ENCODE data around the gene RPH3AL.
"Not testable (repeated sequence)": the region's sequence is repeated elsewhere in the genome, so short reads cannot be mapped to it uniquely, and the experiment has no call there.

RPH3AL gene

DNA sequence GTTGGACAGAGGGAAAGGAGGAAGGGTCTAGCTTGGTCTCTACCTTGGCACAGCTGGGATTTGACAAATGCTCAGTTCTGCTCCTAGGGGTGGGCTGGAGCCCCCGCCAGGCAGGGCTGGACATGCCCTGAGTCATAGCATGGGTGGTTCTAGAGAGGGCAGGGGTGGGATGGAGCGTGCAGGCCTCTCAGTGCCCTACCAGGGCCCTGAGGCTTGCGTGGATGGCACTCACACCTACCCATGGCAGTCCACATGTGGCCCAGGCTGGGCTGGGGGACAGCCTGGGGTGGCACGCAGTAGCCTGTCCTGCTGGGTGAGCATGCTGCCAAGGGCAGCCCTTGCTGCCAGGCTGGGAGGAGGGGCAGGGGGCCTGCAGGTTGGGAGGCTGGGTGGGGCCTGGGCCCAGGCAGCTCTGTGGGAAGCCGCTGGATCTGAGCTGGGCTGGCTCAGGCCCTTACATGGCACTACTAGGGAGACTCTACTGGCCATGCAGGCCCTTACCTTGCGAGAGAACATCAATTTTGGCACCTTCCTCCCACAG is 182.4 kb downstream of the RPH3AL start:
- DNase-seq = no peak

DNA sequence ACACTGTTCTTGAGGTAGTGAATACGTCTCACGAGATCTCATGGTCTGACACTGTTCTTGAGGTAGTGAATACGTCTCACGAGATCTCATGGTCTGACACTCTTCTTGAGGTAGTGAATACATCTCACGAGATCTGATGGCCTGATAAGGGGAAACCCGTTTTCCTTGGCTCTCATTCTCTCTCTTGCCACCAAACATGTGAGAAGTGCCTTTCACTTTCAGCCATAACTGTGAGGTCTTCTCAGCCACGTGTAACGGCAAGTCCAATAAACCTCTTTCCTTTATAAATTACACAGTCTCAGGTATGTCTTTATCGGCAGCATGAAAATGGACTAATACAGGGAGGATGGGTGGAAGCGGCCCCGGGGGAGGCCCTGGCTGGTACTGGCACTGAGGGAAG is 184.0 kb downstream of the RPH3AL start:
- not testable (repeated sequence) for DNase-seq

- DNase-seq = no peak
These were observed 186.7 kb downstream of the RPH3AL start for GRCh38 chr17:165939-166338.

DNA sequence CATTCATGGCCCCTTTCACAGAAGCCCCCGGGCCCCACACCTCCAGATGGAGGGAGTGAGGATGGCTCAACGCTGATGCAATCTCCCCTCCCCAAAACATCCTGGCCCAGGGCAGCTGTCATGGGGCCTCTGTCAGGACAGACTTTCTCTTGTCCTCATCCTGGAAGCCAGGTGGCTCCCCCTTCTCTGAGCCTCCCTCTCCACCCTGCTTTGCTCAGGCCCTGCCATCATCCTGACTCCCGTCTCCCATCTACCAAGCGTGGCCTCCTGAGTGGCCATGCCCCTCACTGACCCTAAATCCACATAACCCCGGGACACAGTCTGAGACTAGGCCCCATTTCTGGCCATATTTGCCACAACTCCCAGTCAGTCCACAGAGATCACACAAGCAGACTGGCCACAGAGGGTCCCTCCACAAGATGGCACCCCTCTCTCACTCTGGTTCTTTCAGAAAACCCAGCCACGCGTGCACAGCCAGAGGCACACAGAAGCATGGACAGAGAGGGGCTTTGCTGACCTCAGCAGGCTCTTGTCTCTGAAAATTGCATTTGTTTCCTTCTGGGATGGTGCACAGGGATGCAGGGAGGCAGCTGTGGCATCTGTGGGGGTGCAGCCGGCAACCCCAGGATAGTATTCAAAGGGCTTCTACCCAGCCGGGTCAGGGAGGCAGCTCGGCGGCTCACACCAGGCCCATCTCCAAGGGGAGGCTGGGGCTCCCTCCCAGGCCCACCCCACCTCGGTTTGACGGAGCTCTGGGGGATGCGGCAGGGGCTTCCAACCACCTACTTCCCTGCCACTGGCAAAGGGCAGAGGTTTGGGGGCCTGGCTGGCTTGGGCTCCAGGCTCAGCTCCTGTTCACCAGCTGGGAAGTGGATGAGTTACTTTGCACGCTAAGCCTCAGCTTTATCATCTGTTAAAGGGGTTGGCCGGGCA is 188.0 kb downstream of the RPH3AL start:
- DNase-seq = no peak

DNA sequence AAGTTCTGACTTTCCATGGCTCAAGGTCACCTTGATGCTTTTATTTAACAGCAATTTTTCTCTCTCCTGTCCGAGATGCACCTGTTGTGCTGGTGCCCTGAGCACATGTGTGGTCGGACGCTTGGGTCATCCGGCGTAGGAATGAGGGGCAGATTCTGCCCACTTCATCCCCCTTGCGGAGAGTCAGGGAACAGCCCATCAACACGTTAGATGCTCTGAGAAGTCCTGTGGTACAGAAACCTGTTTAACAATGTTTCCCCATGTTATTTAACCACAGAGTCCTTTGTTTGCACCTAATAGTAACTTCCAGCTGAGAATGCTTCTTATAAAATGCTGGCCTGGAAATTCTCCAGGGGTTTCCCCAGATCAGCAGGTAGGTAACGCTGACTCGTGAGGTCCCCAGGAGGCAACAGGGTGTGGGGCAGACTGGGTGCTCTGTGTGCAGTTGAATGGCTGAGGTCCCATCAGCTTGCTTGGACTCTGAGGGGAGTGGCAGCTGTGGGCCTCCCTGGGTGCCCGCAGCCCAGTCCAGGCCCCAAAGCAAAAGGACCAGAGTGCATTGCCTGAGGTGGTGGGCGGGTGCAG is 189.0 kb downstream of the RPH3AL start:
- no peak for DNase-seq

DNA sequence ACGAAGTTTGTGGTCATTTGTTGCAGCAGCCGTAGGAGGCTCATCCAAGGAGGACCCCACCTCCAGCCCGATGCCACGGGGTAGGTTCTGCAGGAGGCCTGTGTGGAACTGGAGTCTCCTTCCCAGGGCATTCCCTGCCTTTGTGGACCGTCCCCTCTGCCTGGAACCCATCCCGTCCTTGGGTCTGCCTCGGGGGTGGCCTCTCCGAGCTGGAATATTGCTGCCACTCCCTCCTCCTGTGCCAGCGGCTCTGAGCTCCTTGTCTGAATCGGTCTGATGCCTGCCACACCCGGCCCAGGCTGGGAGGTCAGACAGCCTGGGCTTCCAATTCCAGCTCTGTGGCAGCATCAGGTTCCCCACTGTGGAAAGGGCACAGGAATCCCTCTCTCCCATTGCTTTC is 189.9 kb downstream of the RPH3AL start:
- DNase-seq = no peak

All from stimulated activated CD8-positive, alpha-beta memory T cell treated with anti-CD3 and anti-CD28 coated beads, Interleukin-4, amount 100 ng/mL, for 48 hours (primary cell).